SW480 (cell line): ENCODE data around the gene KRT71.

ENCODE experiments used
- DNase-seq: peaks from one replicate; pipeline ENCODE4 v3.0.0-alpha.2; 2016; ENCODE audit warnings: low spot score

The KRT71 gene

DNA sequence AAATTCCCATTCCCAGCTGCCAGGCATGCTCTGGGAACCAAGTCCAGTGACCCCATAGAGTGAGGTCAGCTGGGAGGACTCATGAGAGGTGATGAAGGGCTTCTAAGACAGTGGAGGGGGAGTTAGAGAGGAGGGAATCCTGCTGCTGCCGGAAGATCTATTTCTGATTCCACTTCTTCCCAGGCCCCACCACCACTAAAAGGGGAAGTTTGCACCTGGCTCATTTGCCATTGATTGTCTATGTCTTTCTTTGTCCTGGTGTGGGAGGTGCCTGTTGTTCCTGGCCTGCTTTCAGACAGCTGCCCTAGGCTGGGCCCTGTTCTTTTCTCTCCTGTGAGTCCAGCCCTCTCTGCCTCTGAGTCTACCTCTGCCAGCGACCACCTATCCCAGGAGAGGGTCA, 56.9 kb downstream of the KRT71 start:
- DNase-seq = peak; percentile 80

DNA sequence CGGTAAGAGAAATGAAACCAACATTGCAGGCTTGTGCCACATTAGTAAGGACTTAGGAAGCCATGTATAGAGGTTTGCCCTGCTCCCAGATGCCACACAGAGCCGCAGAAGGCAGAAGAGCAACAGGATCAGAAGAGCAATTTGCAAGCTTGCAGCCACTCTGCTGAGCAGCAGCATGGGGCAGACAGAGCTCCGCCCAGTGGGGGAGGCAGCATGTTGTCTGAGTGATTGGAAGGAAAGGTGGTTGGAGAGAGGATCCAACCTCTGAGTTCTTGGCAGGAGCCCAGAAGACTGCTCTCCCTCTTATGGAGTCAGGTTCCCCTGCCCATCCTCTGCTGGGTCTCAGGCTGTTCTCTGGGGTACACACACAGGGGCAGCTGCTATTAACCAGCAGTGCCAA, 57.6 kb downstream of the KRT71 start:
- DNase-seq = peak; percentile 81

DNA sequence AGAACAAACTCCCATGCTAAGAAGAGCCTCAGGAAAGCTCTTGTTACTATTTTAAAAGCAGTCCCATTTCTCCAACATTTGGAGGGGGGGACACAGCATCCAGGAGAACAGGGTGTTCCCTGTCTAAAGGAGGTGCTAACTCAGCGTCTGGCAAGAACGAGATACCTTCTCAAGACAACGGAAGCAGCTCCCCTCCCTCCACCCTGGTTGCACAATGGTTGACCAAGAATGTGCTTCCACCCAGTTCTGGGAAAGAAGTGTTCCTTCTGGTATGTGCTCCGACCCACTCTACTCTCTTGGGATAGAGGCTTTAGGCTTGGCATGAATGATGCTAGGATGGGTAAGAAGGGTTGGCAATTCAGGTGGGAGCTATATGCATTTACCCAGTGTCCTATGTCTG, 58.4 kb downstream of the KRT71 start:
- no peak for DNase-seq

DNA sequence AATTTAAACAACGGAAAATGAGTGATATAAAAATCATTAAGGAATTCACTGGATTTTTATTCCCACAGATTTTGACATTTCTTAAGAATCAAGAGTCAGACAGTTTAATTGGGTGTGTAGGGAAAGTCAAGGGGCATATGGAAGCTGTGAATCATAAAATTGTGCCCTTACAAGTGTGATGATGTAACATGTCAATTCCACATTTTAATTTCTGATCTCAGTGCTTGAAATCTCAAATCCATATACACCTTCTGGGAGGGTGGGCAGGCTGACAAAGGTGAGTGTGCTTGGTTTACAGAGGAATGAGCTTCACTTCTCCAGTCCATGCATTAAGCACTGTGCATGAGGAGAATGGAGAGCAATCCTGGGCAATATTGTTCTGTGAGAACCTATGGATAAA, 58.8 kb downstream of the KRT71 start:
- no peak for DNase-seq
